ENCODE data around the gene GNAQ.
"Not testable (repeated sequence)": the region's sequence is repeated elsewhere in the genome, so short reads cannot be mapped to it uniquely, and the experiment has no call there.

DNA sequence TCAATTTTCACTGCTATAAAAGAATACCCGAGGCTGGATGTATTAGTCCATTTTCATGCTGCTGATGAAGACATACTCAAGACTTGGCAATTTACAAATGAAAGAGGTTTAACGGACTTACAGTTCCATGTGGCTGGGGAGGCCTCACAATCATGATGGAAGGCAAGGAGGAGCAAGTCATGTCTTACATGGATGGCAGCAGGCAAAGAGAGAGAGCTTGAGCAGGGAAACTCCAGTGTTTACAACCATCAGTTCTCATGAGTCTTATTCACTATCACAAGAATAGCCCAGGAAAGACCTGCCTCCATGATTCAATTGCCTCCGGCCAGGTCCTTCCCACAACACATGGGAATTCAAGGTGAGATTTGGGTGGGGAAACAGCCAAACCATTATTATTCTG, 170.7 kb downstream of the GNAQ start:
- TF ChIP-seq CTCF (optimal IDR thresholded peaks at IDR 0.05 in 1 of 3, IDR thresholded peaks at IDR 0.05 in 1 of 3, conservative IDR thresholded peaks at IDR 0.05 in 1 of 3; ENCODE audit: extremely low read depth in 1 of 3, insufficient read depth in 2 of 3, low read length in 3 of 3); EZH2 (IDR thresholded peaks at IDR 0.05; ENCODE audit: low read length): not testable (repeated sequence)

Data from keratinocyte (primary cell).